ENCODE measurements around the gene GPR62.

DNA sequence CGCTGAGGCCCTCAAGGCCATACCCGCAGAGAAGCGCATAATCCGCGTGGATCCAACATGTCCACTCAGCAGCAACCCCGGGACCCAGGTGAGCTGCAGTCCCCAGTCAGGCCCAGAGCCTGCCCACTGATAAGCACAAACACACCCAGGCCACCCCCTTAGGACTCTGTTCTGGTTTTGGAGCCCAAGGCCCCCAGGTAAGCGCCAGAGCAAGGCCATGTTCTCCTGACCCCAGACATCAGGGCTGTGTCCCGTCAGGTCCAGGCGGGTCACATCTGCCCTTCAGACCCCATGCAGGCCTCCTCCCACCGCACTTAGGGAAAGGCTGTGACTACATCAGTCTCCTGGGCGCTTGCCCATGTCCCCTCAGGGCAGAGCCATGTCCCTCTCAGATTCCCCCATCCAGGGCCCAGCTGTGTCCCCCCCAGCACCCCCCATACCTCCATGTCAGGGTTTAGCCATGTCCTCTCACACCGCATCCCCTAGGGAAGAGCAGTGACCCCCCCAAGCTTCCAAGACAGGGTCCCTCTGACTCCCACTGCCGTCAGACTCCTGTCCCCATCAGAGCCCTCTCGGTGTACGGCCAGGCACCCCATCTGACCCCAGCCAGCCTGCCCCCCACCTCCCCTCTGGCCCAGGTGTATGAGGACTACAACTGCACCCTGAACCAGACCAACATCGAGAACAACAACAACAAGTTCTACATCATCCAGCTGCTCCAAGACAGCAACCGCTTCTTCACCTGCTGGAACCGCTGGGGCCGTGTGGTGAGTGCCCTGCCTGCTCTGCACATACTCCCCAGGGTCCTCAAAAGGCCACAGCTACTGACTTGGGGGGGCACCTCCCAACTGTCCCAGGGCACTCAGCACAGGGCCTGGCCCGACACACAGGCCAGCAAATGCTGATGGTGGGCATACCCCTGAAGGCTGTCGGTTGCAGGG, 11.5 kb upstream of the GPR62 start:
- TF ChIP-seq, protein P1, sequence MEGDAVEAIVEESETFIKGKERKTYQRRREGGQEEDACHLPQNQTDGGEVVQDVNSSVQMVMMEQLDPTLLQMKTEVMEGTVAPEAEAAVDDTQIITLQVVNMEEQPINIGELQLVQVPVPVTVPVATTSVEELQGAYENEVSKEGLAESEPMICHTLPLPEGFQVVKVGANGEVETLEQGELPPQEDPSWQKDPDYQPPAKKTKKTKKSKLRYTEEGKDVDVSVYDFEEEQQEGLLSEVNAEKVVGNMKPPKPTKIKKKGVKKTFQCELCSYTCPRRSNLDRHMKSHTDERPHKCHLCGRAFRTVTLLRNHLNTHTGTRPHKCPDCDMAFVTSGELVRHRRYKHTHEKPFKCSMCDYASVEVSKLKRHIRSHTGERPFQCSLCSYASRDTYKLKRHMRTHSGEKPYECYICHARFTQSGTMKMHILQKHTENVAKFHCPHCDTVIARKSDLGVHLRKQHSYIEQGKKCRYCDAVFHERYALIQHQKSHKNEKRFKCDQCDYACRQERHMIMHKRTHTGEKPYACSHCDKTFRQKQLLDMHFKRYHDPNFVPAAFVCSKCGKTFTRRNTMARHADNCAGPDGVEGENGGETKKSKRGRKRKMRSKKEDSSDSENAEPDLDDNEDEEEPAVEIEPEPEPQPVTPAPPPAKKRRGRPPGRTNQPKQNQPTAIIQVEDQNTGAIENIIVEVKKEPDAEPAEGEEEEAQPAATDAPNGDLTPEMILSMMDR (conservative IDR thresholded peaks at IDR 0.05 in 1 of 2, IDR thresholded peaks at IDR 0.05 in 1 of 2; ENCODE audit: extremely low read depth in 1 of 2, insufficient read depth in 1 of 2, low read depth in 1 of 2, low read length in 2 of 2): no peak
- no peak for TF ChIP-seq EZH2 (IDR thresholded peaks at IDR 0.05; ENCODE audit: borderline replicate concordance, low read length)
